Peyer's patch (tissue), 4 donors: ENCODE data around the gene S100A10.
A peak's percentile ranks its signal among the peaks of the same experiment; 100 is the strongest.

Experiments used
- POLR2A ChIP-seq, 2 donors: fragments of 450-650 bp; IDR thresholded peaks; one replicate each; pipeline ENCODE4 v1.5.1; 2017; ENCODE audit warnings: antibody characterized with exemption in 2 of 2, mild to moderate bottlenecking in 2 of 2, moderate library complexity in 2 of 2
- TF ChIP-seq, protein P1 (sequence below), 6 experiments: fragments of 450-650 bp in 4 of 6; fragments of 200-600 bp in 2 of 6; sonication (generic) in 1 of 6; IDR thresholded peaks; one replicate each; pipeline ENCODE4 v1.5.1; 2017 to 2019; ENCODE audit warnings: antibody characterized with exemption in 6 of 6, mild to moderate bottlenecking in 3 of 6, moderate library complexity in 1 of 6

DNA sequence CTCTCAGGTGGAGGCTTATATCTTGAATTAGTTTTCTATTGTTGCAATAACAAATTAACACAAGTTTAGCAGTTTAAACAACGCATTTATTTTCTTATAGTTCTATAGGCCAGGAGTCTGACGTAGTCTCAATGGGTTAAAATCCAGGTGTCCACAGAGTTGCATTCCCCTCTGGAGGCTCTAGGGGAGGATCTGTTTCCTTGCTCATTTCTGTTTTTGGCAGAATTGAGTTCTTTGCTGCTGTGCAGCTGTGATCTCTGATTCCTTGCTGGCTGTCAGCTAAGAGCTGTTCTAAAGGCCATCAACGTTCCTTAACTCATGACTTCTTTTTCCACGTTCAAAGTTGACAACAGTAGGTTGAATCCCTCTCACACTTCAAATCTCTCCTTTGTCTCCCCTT is 31.8 kb downstream of the S100A10 start:
- no peak for TF ChIP-seq POLR2A (IDR thresholded peaks at IDR 0.05)
- TF ChIP-seq, protein P1, sequence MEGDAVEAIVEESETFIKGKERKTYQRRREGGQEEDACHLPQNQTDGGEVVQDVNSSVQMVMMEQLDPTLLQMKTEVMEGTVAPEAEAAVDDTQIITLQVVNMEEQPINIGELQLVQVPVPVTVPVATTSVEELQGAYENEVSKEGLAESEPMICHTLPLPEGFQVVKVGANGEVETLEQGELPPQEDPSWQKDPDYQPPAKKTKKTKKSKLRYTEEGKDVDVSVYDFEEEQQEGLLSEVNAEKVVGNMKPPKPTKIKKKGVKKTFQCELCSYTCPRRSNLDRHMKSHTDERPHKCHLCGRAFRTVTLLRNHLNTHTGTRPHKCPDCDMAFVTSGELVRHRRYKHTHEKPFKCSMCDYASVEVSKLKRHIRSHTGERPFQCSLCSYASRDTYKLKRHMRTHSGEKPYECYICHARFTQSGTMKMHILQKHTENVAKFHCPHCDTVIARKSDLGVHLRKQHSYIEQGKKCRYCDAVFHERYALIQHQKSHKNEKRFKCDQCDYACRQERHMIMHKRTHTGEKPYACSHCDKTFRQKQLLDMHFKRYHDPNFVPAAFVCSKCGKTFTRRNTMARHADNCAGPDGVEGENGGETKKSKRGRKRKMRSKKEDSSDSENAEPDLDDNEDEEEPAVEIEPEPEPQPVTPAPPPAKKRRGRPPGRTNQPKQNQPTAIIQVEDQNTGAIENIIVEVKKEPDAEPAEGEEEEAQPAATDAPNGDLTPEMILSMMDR (IDR thresholded peaks at IDR 0.05) = peak in 2 of 6 experiments; percentile 4
